ENCODE data around the gene TMEM266.

The TMEM266 gene

DNA sequence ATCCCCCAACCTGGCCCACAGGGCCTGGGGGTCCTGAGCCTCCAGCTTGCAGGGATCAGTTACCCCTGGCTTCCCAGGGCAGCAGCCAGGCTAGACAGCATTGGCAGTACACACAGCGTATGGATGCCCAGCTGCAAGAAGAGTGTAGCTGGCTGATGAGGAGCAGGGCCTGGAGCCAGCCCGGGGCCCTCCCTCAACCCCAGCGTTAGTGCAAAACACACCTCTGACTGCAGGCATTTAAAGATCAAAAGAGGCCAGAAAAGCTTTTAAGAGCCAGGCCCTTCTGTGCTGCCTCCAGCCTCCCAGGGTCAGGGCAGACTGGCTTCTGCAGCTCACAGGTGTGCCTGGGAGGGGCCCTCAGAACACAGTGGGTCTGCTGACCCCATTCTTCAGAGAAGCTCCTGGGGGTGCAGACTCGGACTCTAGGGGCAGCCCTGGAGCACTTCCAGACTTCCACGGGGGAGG, 140.9 kb downstream of the TMEM266 start:
- peaks cover 5% of the 10 kb centered on the region for H3K4me1 ChIP-seq (ENCODE audit: control insufficient read depth, low read depth, low read length)
- no peak overlapping the region for H4K8ac ChIP-seq (ENCODE audit: low read depth, low read length)
- no CpG with 5 or more reads among the region's 5 CpGs for WGBS (ENCODE audit: extremely low coverage, insufficient coverage, low lambda C conversion rate)
- H3K4ac ChIP-seq (ENCODE audit: low read depth, low read length): no peak overlapping the region
- H3K56ac ChIP-seq (ENCODE audit: low read length): no peak overlapping the region
- H3K79me2 ChIP-seq (ENCODE audit: control insufficient read depth, insufficient read depth, low read length): no peaks in the 10 kb centered on the region
- H2BK5ac ChIP-seq (ENCODE audit: low read length): no peak overlapping the region
- H4K5ac ChIP-seq (ENCODE audit: low read length): no peak overlapping the region
- H3K4me2 ChIP-seq (ENCODE audit: low read length): no peak overlapping the region
- H3K4me3 ChIP-seq (ENCODE audit: low read length): no peak overlapping the region
- H2BK120ac ChIP-seq (ENCODE audit: low read depth, low read length): no peak overlapping the region
- no peaks in the 10 kb centered on the region for H3K79me1 ChIP-seq (ENCODE audit: low read length)
- no peak overlapping the region for H2AK5ac ChIP-seq (ENCODE audit: low read length)
- no peak overlapping the region for H3K23ac ChIP-seq (ENCODE audit: low read length)
- no peaks in the 10 kb centered on the region for H3K27me3 ChIP-seq (ENCODE audit: insufficient read depth, low read length, poor library complexity)
- no peak for DNase-seq
- H3K27ac ChIP-seq (ENCODE audit: low read depth, low read length): no peak overlapping the region
- H3K36me3 ChIP-seq (ENCODE audit: control insufficient read depth, insufficient read depth, low read length): no peaks in the 10 kb centered on the region
- no peak overlapping the region for H3K18ac ChIP-seq (ENCODE audit: low read length)
- no peak overlapping the region for H2BK15ac ChIP-seq (replicated peaks; ENCODE audit: low read depth)
- no peak overlapping the region for H3K9ac ChIP-seq (ENCODE audit: low read length)

- H3K4me1 ChIP-seq (ENCODE audit: control insufficient read depth, low read depth, low read length): no peaks in the 10 kb centered on the region
- H3K4me2 ChIP-seq (ENCODE audit: low read length): no peak overlapping the region
- no peaks in the 10 kb centered on the region for H3K36me3 ChIP-seq (ENCODE audit: control insufficient read depth, insufficient read depth, low read length)
- no peak overlapping the region for H3K4ac ChIP-seq (ENCODE audit: low read depth, low read length)
- WGBS (ENCODE audit: extremely low coverage, insufficient coverage, low lambda C conversion rate): no CpG with 5 or more reads among the region's 6 CpGs
- no peak overlapping the region for H4K5ac ChIP-seq (ENCODE audit: low read length)
- H4K8ac ChIP-seq (ENCODE audit: low read depth, low read length): no peak overlapping the region
- no peaks in the 10 kb centered on the region for H3K79me2 ChIP-seq (ENCODE audit: control insufficient read depth, insufficient read depth, low read length)
- H2BK120ac ChIP-seq (ENCODE audit: low read depth, low read length): no peak overlapping the region
- H3K18ac ChIP-seq (ENCODE audit: low read length): no peak overlapping the region
- H3K9ac ChIP-seq (ENCODE audit: low read length): no peak overlapping the region
- H2AK5ac ChIP-seq (ENCODE audit: low read length): no peak overlapping the region
- no peak for DNase-seq
- H3K56ac ChIP-seq (ENCODE audit: low read length): no peak overlapping the region
- H3K4me3 ChIP-seq (ENCODE audit: low read length): no peak overlapping the region
- no peaks in the 10 kb centered on the region for H3K79me1 ChIP-seq (ENCODE audit: low read length)
- no peak overlapping the region for H2BK5ac ChIP-seq (ENCODE audit: low read length)
- no peak overlapping the region for H2BK15ac ChIP-seq (replicated peaks; ENCODE audit: low read depth)
- no peak overlapping the region for H3K27ac ChIP-seq (ENCODE audit: low read depth, low read length)
- no peaks in the 10 kb centered on the region for H3K27me3 ChIP-seq (ENCODE audit: insufficient read depth, low read length, poor library complexity)
- H3K23ac ChIP-seq (ENCODE audit: low read length): no peak overlapping the region
Measured at GRCh38 chr15:76201536-76202255, 141.9 kb downstream of the TMEM266 start.

- H3K4me1 ChIP-seq (ENCODE audit: control insufficient read depth, low read depth, low read length): no peaks in the 10 kb centered on the region
- no peak overlapping the region for H3K56ac ChIP-seq (ENCODE audit: low read length)
- no peaks in the 10 kb centered on the region for H3K36me3 ChIP-seq (ENCODE audit: control insufficient read depth, insufficient read depth, low read length)
- H3K27me3 ChIP-seq (ENCODE audit: insufficient read depth, low read length, poor library complexity): no peaks in the 10 kb centered on the region
- no CpG with 5 or more reads among the region's 23 CpGs for WGBS (ENCODE audit: extremely low coverage, insufficient coverage, low lambda C conversion rate)
- H3K4me3 ChIP-seq (ENCODE audit: low read length): no peak overlapping the region
- H4K5ac ChIP-seq (ENCODE audit: low read length): no peak overlapping the region
- no peak overlapping the region for H3K27ac ChIP-seq (ENCODE audit: low read depth, low read length)
- H3K23ac ChIP-seq (ENCODE audit: low read length): no peak overlapping the region
- no peak for DNase-seq
- H2BK15ac ChIP-seq (replicated peaks; ENCODE audit: low read depth): no peak overlapping the region
- no peak overlapping the region for H3K9ac ChIP-seq (ENCODE audit: low read length)
- no peak overlapping the region for H3K18ac ChIP-seq (ENCODE audit: low read length)
- H2AK5ac ChIP-seq (ENCODE audit: low read length): no peak overlapping the region
- no peaks in the 10 kb centered on the region for H3K79me1 ChIP-seq (ENCODE audit: low read length)
- no peak overlapping the region for H2BK5ac ChIP-seq (ENCODE audit: low read length)
- no peak overlapping the region for H3K4me2 ChIP-seq (ENCODE audit: low read length)
- H3K4ac ChIP-seq (ENCODE audit: low read depth, low read length): no peak overlapping the region
- no peaks in the 10 kb centered on the region for H3K79me2 ChIP-seq (ENCODE audit: control insufficient read depth, insufficient read depth, low read length)
- no peak overlapping the region for H4K8ac ChIP-seq (ENCODE audit: low read depth, low read length)
- H2BK120ac ChIP-seq (ENCODE audit: low read depth, low read length): no peak overlapping the region
Measured at GRCh38 chr15:76203346-76204108, 143.7 kb downstream of the TMEM266 start.

- no peak for DNase-seq
- no peak overlapping the region for H2BK5ac ChIP-seq (ENCODE audit: low read length)
- H2BK15ac ChIP-seq (replicated peaks; ENCODE audit: low read depth): no peak overlapping the region
- H4K5ac ChIP-seq (ENCODE audit: low read length): no peak overlapping the region
- H3K4me1 ChIP-seq (ENCODE audit: control insufficient read depth, low read depth, low read length): no peaks in the 10 kb centered on the region
- H3K27me3 ChIP-seq (ENCODE audit: insufficient read depth, low read length, poor library complexity): no peaks in the 10 kb centered on the region
- H3K4ac ChIP-seq (ENCODE audit: low read depth, low read length): no peak overlapping the region
- no peaks in the 10 kb centered on the region for H3K79me1 ChIP-seq (ENCODE audit: low read length)
- H2AK5ac ChIP-seq (ENCODE audit: low read length): no peak overlapping the region
- WGBS (ENCODE audit: extremely low coverage, insufficient coverage, low lambda C conversion rate): no CpG with 5 or more reads among the region's 18 CpGs
- no peak overlapping the region for H3K9ac ChIP-seq (ENCODE audit: low read length)
- no peaks in the 10 kb centered on the region for H3K79me2 ChIP-seq (ENCODE audit: control insufficient read depth, insufficient read depth, low read length)
- H2BK120ac ChIP-seq (ENCODE audit: low read depth, low read length): no peak overlapping the region
- H3K4me3 ChIP-seq (ENCODE audit: low read length): no peak overlapping the region
- no peak overlapping the region for H3K27ac ChIP-seq (ENCODE audit: low read depth, low read length)
- no peak overlapping the region for H3K56ac ChIP-seq (ENCODE audit: low read length)
- no peak overlapping the region for H3K4me2 ChIP-seq (ENCODE audit: low read length)
- no peak overlapping the region for H3K18ac ChIP-seq (ENCODE audit: low read length)
- no peak overlapping the region for H3K23ac ChIP-seq (ENCODE audit: low read length)
- no peaks in the 10 kb centered on the region for H3K36me3 ChIP-seq (ENCODE audit: control insufficient read depth, insufficient read depth, low read length)
- H4K8ac ChIP-seq (ENCODE audit: low read depth, low read length): no peak overlapping the region
Measured at GRCh38 chr15:76204109-76204845, 144.5 kb downstream of the TMEM266 start.

- DNase-seq: no peak
- Histone ChIP-seq H3K56ac (ENCODE audit: low read length) (no peak overlapping the region), H4K5ac (ENCODE audit: low read length) (no peak overlapping the region), H3K36me3 (ENCODE audit: control insufficient read depth, insufficient read depth, low read length) (no peaks in the 10 kb centered on the region), H3K4me2 (ENCODE audit: low read length) (no peak overlapping the region), H3K4me1 (ENCODE audit: control insufficient read depth, low read depth, low read length) (no peaks in the 10 kb centered on the region), H3K23ac (ENCODE audit: low read length) (no peak overlapping the region), H2BK5ac (ENCODE audit: low read length) (no peak overlapping the region), H3K9ac (ENCODE audit: low read length) (no peak overlapping the region), H3K4ac (ENCODE audit: low read depth, low read length) (no peak overlapping the region), H3K4me3 (ENCODE audit: low read length) (no peak overlapping the region), H2BK120ac (ENCODE audit: low read depth, low read length) (no peak overlapping the region), H3K79me2 (ENCODE audit: control insufficient read depth, insufficient read depth, low read length) (no peaks in the 10 kb centered on the region), H3K27ac (ENCODE audit: low read depth, low read length) (no peak overlapping the region), H3K27me3 (ENCODE audit: insufficient read depth, low read length, poor library complexity) (no peaks in the 10 kb centered on the region), H3K18ac (ENCODE audit: low read length) (no peak overlapping the region), H3K79me1 (ENCODE audit: low read length) (no peaks in the 10 kb centered on the region), H2AK5ac (ENCODE audit: low read length) (no peak overlapping the region), H4K8ac (ENCODE audit: low read depth, low read length) (no peak overlapping the region), H2BK15ac (replicated peaks; ENCODE audit: low read depth) (no peak overlapping the region)
- WGBS (ENCODE audit: extremely low coverage, insufficient coverage, low lambda C conversion rate): no CpG with 5 or more reads among the region's 11 CpGs
Measured at GRCh38 chr15:76204916-76205460, 145.2 kb downstream of the TMEM266 start.

Measured in mesendoderm (in vitro differentiated cells).